Forelimb muscle (tissue), 1 donor: ENCODE measurements around the gene BMP2K. TPM values are rescaled to one million over a fixed set of nuclear protein-coding genes. Genes with fewer than 3 reads are reported as not detected.

Experiments
- DNase-seq: peaks from one replicate; pipeline ENCODE4 v3.0.0-alpha.2; 2013; ENCODE audit warnings: low read depth
- polyA plus RNA-seq: library from polyadenylated mRNA; unstranded; fragments of 120-200 nt; gene quantifications from one replicate; pipeline ENCODE4 v1.2.1, GENCODE V29; 2013; ENCODE audit not compliant: insufficient read length

The BMP2K gene
- 13.4 TPM for polyA plus RNA-seq

- no peak for DNase-seq
Observed at GRCh38 chr4:78776079-78776728, at the start of gene BMP2K. Gene BMP2K (plus strand): TSS chr4:78776350. CDS start chr4:78776544, 194 bp downstream.

- no peak for DNase-seq
Observed at GRCh38 chr4:78726546-78726945, 49.6 kb upstream of the BMP2K start.

GRCh38 chr4:78732332-78733104 is 43.6 kb upstream of the BMP2K start:
- no peak for DNase-seq

GRCh38 chr4:78734441-78735162 is 41.5 kb upstream of the BMP2K start:
- DNase-seq: no peak

GRCh38 chr4:78735697-78736096 is 40.5 kb upstream of the BMP2K start:
- no peak for DNase-seq

- no peak for DNase-seq
Observed at GRCh38 chr4:78737035-78737434, 39.1 kb upstream of the BMP2K start.

- DNase-seq: no peak
Observed at GRCh38 chr4:78737973-78738372, 38.2 kb upstream of the BMP2K start.

- no peak for DNase-seq
Observed at GRCh38 chr4:78742300-78742699, 33.9 kb upstream of the BMP2K start.

- DNase-seq: peak; percentile 22
Observed at GRCh38 chr4:78747475-78747922, 28.7 kb upstream of the BMP2K start.

- no peak for DNase-seq
Observed at GRCh38 chr4:78748381-78748780, 27.8 kb upstream of the BMP2K start.

- no peak for DNase-seq
Observed at GRCh38 chr4:78749258-78749971, 26.7 kb upstream of the BMP2K start.

GRCh38 chr4:78749972-78750727 is 26.0 kb upstream of the BMP2K start:
- no peak for DNase-seq

GRCh38 chr4:78753091-78753490 is 23.1 kb upstream of the BMP2K start:
- DNase-seq: no peak

- DNase-seq: no peak
Observed at GRCh38 chr4:78754872-78755271, 21.3 kb upstream of the BMP2K start.

GRCh38 chr4:78756137-78756536 is 20.0 kb upstream of the BMP2K start:
- no peak for DNase-seq

GRCh38 chr4:78756776-78757175 is 19.4 kb upstream of the BMP2K start:
- DNase-seq: no peak

- no peak for DNase-seq
Observed at GRCh38 chr4:78757574-78757973, 18.6 kb upstream of the BMP2K start.

GRCh38 chr4:78758085-78758484 is 18.1 kb upstream of the BMP2K start:
- DNase-seq: no peak

- DNase-seq: no peak
Observed at GRCh38 chr4:78762529-78762928, 13.6 kb upstream of the BMP2K start.

GRCh38 chr4:78763251-78763650 is 12.9 kb upstream of the BMP2K start:
- no peak for DNase-seq

- no peak for DNase-seq
Observed at GRCh38 chr4:78763763-78764387, 12.3 kb upstream of the BMP2K start.
